NCI-H2196 treated with DMSO at 0.1 percent for 48 hours (cell line): ENCODE data around the gene DRAP1.
"Not testable (repeated sequence)": the region's sequence is repeated elsewhere in the genome, so short reads cannot be mapped to it uniquely, and the experiment has no call there.

Experiments used
- DNase-seq: peaks from one replicate; lab custom pipeline; 2025; ENCODE audit not compliant: unreplicated experiment; lab: John Stamatoyannopoulos, UW

DRAP1 gene

DNA sequence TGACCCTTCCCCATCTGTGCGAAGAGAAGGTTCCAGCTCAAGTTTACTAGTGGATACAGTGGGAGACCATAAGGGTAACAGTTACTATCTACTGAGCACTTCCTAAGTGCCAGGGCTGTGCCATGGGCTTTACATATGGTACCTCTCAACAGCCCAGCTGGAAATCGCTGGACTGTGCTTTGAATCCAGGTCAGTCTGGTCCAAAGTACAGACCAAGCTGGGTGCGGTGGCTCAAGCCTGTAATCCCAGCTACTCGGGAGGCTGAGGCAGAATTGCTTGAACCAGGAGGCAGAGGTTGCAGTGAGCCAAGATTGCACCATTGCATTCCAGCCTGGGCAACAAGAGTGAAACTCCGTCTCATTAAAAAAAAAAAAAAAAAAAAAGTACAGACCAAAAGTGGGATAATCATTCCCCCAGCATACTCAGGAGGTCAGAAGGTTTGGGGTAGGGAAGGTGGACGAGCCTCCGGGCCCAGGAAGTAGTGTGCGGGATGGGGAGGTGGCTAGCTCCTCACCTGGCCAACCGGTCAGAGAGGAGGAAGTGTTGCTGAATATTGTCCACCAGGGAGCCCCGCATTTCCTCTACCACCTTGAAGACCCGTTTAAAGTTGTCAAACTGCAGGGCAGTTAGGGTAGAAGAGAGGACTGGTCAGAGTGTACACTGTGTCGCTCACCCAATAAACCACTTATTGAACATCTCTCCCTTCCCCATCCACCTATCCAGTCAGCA is 33.3 kb upstream of the DRAP1 start:
- no peak for DNase-seq

DNA sequence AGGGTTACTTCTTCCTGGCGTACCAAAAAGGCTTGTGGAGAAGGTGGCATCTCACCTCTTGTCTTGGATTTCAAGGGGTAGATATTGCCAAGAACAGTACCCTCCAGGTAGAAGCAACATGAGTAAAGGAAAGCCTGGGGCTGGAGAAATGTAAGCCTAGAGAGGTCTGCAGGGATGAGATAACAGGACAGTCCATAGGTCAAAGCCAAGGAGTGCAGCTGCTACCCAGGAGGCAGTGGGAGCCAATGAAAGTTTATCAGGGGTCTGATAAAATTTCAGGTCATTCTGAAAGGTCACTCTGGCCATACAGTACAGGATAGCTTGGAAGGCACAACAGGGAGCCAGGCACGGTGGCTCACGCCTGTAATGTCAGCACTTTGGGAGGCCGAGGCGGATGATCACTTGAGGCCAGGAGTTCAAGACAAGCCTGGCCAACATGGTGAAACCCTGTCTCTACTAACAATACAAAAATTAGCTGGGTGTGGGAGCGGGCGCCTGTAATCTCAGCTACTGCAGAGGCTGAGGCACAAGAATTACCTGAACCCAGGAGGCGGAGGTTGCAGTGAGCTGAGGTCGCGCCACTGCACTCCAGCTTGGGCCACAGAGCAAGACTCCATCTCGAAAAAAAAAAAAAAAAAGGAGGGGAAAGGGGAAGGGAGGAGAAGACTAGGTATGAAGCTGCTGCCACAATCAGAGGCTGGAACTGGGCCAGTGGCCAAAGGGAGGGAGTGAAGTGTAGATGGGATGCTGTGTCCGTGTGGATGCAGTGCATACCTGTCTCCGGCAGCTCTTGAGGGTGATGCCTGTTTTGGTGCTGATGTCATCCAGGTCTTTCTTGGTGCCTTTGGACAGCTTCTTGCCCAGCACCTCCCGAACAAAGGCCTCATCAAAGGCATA is 32.2 kb upstream of the DRAP1 start:
- no peak for DNase-seq

DNA sequence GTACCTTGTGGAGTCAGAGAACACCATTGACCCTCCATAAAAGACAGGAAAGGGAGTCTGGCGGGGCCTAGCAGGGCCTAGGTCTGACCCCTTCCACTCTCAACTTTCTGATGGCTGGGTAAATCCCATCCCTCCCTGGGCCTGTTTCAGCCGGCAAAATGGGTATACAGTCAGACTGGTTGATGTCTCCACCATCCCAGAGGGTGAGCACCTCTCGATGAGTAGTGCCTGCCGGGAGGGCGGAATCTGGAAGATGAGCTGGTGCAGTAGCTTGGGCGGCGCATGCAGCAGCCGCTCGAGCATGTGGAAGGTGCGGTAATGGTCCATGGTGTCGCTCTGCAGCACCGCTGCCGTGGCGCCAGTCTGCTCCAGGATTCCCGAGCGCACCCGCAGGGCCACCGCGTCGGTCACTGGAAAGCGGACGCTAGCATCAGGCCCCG is 31.5 kb upstream of the DRAP1 start:
- no peak for DNase-seq

DNA sequence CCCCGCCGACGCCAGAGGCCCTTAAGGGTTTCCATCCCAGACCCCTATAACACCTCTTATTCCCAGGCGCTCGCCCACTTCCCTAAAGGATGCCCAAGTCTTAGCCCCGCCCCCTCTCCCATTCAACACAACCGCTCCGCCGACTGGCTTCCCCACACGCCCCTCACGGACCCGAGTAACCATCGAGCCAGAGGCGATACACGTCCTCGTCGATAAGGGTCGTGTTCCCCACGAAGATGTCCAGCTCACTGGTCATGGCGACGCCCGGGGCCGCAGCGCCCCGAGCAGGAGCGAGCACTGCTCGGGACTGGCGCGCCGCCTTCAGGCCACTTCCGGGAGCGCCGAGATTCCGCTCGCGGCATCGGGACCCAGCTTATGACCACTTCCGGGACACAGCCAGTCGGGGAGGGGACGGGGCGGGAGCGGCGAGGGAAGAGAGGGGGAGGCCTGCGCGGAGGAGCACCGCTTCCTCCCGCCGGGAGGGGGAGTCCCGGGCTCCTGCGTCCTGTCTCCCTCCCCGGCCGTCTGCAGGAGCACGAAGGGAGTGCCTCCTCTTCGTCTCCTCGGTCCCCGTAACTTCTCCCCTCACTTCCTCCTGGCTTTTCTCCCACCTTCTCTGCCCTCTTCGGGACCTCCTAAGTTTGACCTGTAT is 30.9 kb upstream of the DRAP1 start, which contains the start of gene FIBP:
Gene FIBP (minus strand): TSS at position 309 of the 652 bp plus-strand sequence. CDS start 53 bp downstream, at position 256.
- peak; percentile 97 for DNase-seq

DNA sequence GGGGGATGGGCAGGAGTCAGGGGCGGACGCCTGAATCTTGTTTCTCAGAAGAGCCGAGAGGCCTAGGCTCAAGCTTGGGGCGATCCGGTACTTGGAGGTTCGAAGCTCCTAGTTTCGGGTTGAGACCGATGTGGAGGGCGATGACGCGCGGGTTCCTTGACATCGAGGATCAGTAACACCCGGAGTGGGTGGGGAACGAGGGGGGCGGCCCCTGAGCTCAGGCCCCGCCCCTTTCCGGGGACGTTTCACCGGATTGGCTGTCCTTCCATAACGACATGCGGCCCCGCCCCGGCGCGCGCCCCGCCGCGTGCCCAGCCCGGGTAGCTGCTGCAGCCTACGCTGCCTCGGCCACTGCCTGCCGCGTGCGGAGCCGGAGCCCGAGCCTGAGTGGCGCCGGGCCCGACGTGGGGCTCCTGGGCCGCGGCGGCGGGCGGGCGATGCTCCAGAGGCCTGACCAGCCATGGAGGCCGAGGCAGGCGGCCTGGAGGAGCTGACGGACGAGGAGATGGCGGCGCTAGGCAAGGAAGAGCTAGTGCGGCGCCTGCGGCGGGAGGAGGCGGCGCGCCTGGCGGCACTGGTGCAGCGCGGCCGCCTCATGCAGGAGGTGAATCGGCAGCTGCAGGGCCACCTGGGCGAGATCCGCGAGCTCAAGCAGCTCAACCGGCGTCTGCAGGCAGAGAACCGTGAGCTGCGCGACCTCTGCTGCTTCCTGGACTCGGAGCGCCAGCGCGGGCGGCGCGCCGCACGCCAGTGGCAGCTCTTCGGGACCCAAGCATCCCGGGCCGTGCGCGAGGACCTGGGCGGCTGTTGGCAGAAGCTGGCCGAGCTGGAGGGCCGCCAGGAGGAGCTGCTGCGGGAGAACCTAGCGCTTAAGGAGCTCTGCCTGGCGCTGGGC is 28.7 kb upstream of the DRAP1 start, which contains the start of gene CCDC85B:
Gene CCDC85B (plus strand): TSS at position 350 of the 895 bp plus-strand sequence. CDS start 111 bp downstream, at position 461.
- peak; percentile 90 for DNase-seq

DNA sequence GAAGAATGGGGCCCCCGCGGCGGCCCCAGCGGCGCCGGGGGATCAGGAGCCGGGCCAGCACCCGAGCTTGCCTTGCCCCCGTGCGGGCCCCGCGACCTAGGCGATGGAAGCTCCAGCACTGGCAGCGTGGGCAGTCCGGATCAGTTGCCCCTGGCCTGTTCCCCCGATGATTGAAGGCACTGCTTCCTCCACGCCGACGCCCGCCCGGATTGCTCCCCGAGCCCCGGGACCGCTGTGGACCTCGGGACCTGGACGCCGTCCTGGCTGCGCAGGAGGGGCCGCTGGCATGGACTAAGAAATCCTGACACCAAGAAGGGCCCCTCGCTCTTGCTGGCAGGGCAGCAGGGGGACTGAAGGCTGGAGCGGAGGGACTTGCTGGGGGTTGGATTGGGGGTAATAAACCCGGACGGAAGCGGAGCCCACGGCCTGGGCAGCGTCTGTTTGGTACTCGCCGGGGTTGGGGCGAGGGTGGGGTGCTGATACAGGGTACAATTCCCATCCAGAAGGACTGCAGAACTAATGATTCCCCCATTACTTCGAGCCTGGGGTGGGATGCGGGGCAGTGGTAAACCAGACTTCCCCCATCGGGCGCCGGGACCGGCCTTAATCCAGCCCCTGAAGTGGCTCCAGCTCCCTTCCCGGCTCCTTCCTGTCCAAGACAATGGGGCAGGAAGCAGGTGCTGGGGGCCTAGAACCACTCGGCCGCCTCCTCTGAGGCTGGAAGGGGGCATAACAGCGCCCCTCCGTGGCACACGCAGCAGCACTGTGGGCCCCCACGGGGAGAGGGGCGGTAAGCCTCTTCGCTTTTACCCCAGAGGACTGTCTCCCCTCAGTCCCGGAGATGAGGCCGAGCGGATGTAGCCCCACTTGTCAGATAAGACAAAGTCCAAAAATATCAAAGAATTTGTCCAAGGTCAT is 27.7 kb upstream of the DRAP1 start:
- DNase-seq = no peak

DNA sequence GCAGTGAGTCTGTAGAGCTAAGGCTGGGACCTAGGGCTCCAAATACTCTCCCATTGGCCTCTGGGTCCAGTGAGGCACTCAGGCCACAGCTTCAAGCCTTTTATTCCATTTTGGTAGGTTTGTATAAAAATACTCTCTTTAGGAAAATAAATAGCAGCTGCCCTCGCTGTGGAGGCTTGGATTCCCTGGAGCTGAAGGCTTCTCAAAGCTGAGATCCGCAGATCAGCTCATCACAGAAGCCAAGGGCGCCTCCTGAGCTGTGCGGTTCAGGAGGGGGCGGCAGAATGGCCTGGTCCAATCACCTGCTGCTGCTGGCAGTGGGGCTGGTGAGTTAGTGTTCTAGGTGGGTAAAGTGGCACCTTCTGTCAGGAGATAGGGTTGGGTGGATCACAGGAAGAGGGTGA is 27.1 kb upstream of the DRAP1 start:
- DNase-seq = not testable (repeated sequence)

DNA sequence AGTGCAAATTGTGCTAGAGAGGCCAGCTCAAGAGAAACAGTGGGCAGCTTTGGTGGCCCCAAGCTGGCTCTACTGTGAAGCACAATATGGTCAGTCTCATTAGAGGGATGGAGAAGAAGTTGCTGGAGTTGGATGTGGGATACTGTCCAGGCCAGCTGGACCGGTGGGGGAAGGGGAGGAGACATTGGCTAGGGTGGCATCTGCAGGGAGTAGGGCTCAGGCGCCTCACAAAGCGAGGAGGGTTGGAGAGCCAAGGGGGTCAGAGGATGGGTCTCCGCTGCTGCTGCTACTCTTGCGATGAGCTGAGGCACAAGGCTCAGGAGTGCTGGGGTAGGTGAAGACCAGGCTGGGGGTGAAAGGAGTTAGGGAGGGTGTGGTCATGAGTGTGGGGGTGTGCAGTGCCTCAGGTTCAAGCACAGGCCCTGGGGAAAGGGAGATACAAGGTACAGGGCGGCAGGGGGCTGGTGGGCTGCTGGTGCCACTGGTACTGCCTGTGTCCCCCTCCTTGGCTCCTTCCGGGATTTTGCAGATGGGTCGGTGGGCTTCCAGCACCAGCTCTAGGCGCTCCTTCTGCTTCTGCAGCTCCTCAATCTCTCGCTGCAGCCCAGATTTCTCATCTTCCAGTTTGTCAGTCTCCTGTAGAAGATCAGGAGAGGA is 26.4 kb upstream of the DRAP1 start:
- no peak for DNase-seq

DNA sequence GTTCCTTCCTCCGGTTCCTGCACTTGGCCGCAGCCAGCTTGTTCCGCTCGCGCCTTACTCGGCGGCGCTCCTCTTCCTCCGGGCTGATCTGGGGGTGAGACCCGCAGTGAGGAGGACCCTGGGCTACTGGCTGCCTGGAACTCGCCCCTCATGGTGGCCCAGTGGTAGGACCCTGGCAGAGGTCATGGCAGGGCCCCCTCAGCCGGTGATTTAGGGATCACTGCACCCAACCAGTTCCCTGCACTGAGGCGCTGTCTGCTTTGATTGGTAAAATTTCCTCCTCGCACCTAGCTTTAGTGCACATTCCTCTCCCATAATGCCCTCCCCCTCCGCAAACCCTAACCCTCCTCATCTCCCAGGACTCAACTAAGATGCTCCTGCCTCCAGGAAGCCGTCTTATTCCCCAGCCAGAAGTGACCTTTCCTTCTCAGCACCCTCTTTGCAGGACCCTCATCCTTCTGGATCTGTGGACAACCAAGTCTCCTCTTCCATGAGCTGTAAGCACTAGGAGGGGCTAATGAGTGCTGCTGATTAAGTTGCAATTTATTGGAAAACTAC is 25.1 kb upstream of the DRAP1 start:
- DNase-seq = no peak

DNA sequence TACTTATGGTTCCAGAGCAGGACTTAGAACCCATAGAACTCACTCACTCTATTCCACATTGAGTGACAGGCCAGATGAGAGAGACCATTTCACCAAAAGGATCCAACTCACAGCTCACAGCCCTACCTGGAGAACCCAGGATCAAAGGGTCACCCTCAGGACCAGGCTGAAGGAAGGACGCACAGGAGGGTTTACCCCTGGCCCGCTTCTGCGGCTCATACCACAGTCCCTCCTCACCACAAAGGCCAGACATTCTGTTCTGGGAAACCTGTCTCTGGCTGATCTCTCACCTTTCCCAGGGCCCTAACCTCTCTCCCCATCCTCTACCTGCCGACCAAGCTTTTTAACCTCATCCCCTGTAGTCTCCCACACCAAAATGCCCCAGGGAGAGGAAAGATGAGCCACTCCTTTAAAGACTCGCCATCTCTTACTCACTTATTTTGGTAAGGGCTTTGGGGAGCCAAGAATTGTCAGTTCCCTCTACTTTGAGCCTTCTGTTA is 23.7 kb upstream of the DRAP1 start:
- no peak for DNase-seq

DNA sequence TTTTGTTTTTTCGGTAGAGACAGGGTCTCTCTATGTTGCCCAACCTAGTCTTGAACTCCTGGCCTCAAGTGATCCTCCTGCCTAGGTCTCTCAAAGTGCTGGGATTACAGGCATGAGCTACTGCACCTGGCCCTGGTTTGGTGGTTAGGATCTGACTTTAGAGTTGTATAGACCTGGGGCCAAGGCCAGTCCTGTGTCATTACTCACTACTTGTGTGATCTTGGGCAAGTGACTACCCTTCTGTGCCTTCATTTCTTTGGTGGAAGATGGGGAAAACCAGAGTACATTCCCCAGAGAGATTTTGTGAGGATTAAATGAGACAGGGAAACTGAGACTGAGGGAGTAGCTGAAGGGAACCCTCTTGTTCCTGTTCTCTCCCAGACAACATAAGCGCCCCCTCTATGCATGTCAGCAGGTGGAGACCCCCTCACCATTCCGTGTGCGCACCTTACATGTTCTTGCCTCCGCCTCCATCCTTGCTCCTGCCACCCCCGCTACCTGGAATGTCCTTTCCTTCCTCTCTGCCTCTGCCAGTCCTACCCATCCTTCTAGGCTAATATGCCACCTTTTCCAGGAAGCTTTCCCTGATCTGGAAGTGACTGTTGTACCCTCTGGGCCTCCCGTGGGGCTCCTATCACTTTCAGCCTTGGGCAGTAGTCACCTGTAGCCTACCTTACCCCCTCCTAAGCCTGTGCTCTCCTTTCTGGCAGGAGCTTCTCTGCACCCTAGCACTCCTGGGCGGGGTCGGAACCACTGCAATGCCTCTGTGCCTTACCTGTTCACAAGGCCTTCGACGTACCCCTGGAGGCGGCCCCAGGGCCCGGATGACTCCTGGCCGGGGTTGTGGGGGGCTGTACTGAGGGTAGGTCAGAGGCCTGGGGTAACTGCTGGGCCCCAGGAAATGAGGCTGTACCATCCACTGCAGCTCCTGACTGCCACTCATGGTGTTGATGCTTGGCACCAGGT is 22.9 kb upstream of the DRAP1 start:
- no peak for DNase-seq

DNA sequence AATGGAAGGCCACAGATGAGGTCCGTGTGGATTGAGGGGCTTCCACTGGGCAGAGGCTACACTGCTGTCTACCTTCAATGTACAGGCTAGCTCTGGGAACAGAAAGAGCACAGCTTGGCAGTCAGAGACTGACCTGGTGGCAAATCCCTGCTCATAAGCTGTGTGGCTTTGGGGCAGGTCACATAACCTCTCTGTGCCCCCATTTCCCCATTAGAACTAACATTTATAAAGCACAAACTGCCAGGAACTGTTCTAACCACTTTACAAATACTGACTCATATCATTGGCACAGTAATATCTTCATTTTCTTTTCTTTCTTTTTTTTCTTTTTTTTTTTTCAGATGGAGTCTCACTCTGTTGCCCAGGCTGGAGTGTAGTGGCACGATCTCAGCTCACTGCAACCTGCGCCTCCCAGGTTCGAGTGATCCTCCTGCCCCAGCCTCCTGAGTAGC is 22.2 kb upstream of the DRAP1 start:
- DNase-seq = no peak

DNA sequence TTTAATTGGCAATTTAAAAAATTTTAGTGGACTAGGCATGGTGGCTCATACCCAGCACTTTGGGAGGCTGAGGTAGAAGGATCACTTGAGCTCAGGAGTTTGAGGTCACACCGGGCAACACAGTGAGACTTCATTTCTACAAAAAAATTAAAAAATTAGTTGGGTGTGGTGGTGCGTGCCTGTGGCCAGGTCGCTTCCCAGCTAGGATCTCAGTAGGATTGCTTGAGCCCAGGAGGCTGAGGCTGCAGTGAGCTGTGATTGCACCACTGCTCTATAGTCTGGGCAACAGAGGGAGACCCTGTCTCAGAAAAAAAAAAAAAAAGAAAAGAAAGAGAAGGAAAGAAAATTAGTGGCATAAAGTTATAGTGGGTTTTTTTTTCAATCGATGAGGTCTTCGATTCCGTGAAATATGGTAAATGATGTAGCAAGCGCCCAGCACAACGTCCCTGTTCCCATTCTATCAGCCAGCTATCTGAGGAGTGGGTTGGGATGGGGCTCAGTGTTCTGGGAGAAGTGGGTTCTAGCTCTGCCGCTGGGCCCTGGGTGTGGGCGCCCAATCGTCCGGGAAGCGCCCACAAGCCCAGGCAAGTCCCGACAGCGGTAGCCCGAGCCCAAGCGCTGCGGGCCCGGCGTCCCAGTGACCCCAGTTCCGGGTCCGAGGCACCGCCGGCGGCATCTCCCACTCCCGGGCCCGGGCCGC is 20.4 kb upstream of the DRAP1 start:
- DNase-seq = no peak

DNA sequence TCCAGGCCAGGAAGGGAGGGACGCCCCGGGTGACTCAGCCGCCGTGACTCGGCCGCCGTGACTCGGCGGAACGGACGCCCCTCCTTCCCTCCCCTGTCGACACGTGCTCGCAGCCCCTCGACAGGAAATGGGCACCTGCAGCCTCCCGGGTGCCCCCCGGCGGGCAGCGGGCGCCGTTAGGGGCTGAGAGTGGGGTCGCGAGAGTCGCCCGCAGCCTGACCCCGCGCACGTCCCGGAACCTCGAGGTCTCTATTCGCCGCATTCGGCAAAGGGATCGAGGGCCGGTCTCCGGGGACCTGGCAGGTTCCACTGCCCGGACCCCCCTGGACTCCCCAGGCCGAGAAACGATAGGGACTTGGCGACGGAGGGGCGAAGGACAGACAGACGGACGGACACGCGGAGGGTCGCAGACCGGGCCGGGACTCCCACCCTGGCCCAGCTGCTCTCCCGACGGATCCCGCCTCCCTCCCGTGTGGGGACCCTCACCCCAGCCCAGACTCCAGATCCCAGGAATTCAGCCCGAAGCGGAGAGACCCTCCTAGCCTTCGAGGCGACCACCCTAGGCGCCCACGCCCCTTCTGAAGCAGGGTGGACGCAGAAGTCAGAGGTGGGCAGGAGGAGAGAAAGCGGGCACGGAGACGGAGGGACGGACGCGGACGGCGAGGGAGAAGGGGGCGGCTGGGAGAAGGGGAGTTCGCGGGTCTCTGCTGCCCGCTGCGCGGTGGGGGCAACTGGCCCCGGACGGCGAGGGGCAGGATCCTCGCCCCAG is 19.7 kb upstream of the DRAP1 start:
- no peak for DNase-seq

DNA sequence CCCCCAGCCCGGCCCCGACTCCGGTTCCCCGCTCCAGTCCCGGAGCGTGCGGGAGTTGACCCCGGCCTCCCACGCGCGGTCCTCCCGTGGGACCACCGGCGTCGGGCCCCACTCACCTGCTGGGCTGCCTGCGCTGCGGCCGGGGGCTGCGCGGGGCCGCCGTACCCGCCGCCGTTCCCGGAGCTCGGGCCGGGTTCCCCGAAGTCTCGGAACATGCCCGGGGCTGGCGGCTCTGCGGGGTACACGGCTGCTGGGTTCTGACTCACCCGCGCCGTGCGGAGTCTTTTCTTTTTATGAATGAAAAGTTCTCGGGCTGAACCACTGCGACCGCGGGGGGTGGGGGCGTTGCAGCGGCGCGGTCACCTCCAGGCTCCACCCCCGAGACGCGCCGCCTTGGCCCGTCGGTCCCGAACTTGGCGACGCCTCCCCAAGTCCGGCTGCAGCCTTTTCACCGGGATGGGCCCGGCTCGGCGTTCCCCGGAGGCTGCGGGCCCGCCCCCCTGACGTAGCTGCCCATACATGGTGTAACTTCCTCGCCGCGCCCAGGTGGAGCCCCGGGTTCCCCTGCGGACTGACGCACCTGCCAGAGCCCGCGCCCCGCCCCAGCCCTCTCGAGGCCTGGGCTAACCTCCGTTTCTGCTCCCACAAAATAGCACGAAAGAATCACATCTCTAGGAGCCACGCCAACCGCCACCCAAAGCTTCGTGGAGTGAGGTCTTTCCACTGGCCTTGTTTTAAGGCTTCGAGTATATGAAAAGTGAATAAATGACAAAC is 18.9 kb upstream of the DRAP1 start, which contains the start of gene FOSL1:
Gene FOSL1 (minus strand): TSS at position 264 of the 774 bp plus-strand sequence. CDS start 49 bp downstream, at position 215.
- DNase-seq = peak; percentile 80
